ENCODE measurements around the gene FGF12. TPM values are rescaled to one million over a fixed set of nuclear protein-coding genes. Genes with fewer than 3 reads are reported as not detected.

Gene FGF12
- polyA plus RNA-seq, 2 of the 4 experiments (the other 2 are of a cell fraction): 0.63 to 1.1 TPM

DNA sequence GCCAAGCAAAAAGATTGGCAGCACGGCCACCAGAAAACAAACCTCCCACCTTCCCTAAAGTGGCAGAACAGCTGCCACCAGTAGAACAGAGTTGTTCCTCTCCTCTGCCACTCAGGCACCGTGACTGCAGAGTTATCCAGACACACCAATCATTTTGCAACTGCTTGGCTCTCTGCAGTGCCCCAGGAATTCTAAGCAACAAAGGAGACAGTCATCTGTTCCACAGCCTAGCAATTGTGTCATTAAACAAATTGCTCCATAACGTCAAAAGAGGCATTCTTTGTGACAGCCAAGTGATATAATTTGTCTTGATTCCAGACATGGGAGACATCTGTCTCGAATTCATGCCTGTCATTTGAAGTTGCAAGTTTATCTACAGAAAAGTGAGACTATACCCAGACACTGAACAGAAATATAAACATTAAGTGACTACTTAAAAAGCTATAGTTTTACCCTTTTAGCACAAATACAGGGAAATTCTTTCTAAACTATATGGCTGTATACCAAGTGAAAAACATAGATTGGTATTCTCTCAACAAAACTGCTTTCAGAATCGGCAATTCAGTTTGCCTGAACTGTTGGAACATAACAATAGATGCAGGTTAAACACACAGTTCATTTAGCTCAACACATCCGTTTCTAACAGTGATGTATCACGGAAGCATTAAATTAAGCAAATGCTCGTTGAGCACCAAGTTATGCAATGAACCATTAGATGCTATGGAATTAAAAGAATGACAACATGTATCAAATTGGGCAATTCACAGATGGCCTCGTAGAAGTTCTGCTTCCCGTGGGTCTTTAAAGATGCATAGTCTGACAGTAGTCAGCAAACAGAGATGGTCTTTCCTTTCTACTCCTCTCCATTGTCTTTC is 281.3 kb downstream of the FGF12 start:
- Histone ChIP-seq H3K4me3 (no peak overlapping the region), H3K4me1 (no peaks in the 10 kb centered on the region), H3K4me2 (no peak overlapping the region), H3K9me3 (no peaks in the 10 kb centered on the region), H3K27ac (no peak overlapping the region)
- POLR2A ChIA-PET: no interaction called here
- 11% methylated on average over 10 of the region's 10 CpGs for WGBS (ENCODE audit: missing lambda C conversion rate)
- DNase-seq (ENCODE audit: low read depth in 1 of 2, low spot score in 1 of 2): no peak
- CTCF ChIA-PET: interaction anchor here (1.2 to 3.4 kb wide), 3 partner anchors 11 to 315 kb away, joined by 3 to 25 read pairs (median 21); no protein-coding TSS in a partner anchor
- no peak for TF ChIP-seq CBX8 (IDR thresholded peaks at IDR 0.05)
- no peak for TF ChIP-seq NFE2L2 (conservative IDR thresholded peaks at IDR 0.05; ENCODE audit: low read length)
- no peak for TF ChIP-seq NR3C1 (IDR thresholded peaks at IDR 0.05)
- TF ChIP-seq CHD4 (IDR thresholded peaks at IDR 0.05; ENCODE audit: borderline replicate concordance): no peak
- no peak for TF ChIP-seq SREBF2 (IDR thresholded peaks at IDR 0.05)
- TF ChIP-seq MYC (IDR thresholded peaks at IDR 0.05; ENCODE audit: borderline replicate concordance, low read length): no peak
- no peak for TF ChIP-seq HOXB5 (CRISPR knock-in tag; IDR thresholded peaks at IDR 0.05)
- TF ChIP-seq, protein P1, sequence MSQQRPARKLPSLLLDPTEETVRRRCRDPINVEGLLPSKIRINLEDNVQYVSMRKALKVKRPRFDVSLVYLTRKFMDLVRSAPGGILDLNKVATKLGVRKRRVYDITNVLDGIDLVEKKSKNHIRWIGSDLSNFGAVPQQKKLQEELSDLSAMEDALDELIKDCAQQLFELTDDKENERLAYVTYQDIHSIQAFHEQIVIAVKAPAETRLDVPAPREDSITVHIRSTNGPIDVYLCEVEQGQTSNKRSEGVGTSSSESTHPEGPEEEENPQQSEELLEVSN (IDR thresholded peaks at IDR 0.05; ENCODE audit: borderline replicate concordance, low read depth): no peak
- no peak for TF ChIP-seq KDM5A (IDR thresholded peaks at IDR 0.05)
- no peak for TF ChIP-seq RARB (CRISPR knock-in tag; IDR thresholded peaks at IDR 0.05)
- TF ChIP-seq, protein P2, sequence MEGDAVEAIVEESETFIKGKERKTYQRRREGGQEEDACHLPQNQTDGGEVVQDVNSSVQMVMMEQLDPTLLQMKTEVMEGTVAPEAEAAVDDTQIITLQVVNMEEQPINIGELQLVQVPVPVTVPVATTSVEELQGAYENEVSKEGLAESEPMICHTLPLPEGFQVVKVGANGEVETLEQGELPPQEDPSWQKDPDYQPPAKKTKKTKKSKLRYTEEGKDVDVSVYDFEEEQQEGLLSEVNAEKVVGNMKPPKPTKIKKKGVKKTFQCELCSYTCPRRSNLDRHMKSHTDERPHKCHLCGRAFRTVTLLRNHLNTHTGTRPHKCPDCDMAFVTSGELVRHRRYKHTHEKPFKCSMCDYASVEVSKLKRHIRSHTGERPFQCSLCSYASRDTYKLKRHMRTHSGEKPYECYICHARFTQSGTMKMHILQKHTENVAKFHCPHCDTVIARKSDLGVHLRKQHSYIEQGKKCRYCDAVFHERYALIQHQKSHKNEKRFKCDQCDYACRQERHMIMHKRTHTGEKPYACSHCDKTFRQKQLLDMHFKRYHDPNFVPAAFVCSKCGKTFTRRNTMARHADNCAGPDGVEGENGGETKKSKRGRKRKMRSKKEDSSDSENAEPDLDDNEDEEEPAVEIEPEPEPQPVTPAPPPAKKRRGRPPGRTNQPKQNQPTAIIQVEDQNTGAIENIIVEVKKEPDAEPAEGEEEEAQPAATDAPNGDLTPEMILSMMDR (IDR thresholded peaks at IDR 0.05): no peak
- TF ChIP-seq CBX2 (IDR thresholded peaks at IDR 0.05; ENCODE audit: borderline replicate concordance, low read depth): no peak
- TF ChIP-seq, protein P3, sequence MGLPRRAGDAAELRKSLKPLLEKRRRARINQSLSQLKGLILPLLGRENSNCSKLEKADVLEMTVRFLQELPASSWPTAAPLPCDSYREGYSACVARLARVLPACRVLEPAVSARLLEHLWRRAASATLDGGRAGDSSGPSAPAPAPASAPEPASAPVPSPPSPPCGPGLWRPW (IDR thresholded peaks at IDR 0.05): no peak
- TF ChIP-seq, protein P4, sequence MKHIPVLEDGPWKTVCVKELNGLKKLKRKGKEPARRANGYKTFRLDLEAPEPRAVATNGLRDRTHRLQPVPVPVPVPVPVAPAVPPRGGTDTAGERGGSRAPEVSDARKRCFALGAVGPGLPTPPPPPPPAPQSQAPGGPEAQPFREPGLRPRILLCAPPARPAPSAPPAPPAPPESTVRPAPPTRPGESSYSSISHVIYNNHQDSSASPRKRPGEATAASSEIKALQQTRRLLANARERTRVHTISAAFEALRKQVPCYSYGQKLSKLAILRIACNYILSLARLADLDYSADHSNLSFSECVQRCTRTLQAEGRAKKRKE (CRISPR knock-in tag; IDR thresholded peaks at IDR 0.05; ENCODE audit: low read depth): no peak
- no peak for TF ChIP-seq ZFP36 (IDR thresholded peaks at IDR 0.05; ENCODE audit: borderline replicate concordance, partially characterized antibody)
- TF ChIP-seq TFCP2L1 (CRISPR knock-in tag; IDR thresholded peaks at IDR 0.05): no peak
- no peak for TF ChIP-seq MAFK (IDR thresholded peaks at IDR 0.05; ENCODE audit: partially characterized antibody)
- ATAC-seq: no peak
- FAIRE-seq: no peak

DNA sequence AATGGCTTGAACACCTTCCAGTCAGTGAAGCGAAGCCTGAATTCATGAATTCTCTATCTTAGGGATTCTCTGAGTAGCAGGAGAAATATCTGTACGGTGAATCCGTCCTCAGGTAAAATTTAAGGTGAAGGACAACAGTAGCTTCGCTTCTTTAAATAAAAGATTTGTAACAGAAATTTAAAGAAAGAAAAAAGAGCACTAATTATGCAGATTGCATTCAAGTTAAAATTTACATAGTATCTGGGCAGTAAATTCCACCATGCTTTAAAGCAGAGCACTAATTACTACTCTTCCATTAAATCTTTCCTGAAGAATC is 282.6 kb downstream of the FGF12 start:
- no peak overlapping the region for H3K4me2 ChIP-seq
- no peak for DNase-seq (ENCODE audit: low read depth in 1 of 2, low spot score in 1 of 2)
- no peak for ATAC-seq
- 24% methylated on average over 4 of the region's 4 CpGs for WGBS (ENCODE audit: missing lambda C conversion rate)
- H3K4me3 ChIP-seq: no peak overlapping the region
- CTCF ChIA-PET: interaction anchor here (0.6 to 3.4 kb wide), 32 partner anchors 8 to 1563 kb away, joined by 3 to 25 read pairs (median 4); no protein-coding TSS in a partner anchor
- H3K27ac ChIP-seq: no peak overlapping the region
- no peak for FAIRE-seq
- no peak for TF ChIP-seq HOXB13 (CRISPR knock-in tag; IDR thresholded peaks at IDR 0.05; ENCODE audit: low read depth)
- no peak for TF ChIP-seq BHLHE40 (IDR thresholded peaks at IDR 0.05; ENCODE audit: low read depth, low read length)
- TF ChIP-seq, protein P5, sequence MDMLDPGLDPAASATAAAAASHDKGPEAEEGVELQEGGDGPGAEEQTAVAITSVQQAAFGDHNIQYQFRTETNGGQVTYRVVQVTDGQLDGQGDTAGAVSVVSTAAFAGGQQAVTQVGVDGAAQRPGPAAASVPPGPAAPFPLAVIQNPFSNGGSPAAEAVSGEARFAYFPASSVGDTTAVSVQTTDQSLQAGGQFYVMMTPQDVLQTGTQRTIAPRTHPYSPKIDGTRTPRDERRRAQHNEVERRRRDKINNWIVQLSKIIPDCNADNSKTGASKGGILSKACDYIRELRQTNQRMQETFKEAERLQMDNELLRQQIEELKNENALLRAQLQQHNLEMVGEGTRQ (IDR thresholded peaks at IDR 0.05): no peak
- no peak for TF ChIP-seq PHF8 (IDR thresholded peaks at IDR 0.05; ENCODE audit: borderline replicate concordance, low read depth)
- TF ChIP-seq RFX5 (IDR thresholded peaks at IDR 0.05): no peak
- no peak for TF ChIP-seq EHF (CRISPR knock-in tag; IDR thresholded peaks at IDR 0.05)
- no peak for TF ChIP-seq EHMT2 (IDR thresholded peaks at IDR 0.05; ENCODE audit: low read depth)
- TF ChIP-seq KDM5A (IDR thresholded peaks at IDR 0.05): no peak
- no peak for TF ChIP-seq FOSL2 (IDR thresholded peaks at IDR 0.05)
- TF ChIP-seq FOSL2 (CRISPR knock-in tag; IDR thresholded peaks at IDR 0.05): no peak
- TF ChIP-seq, protein P6, sequence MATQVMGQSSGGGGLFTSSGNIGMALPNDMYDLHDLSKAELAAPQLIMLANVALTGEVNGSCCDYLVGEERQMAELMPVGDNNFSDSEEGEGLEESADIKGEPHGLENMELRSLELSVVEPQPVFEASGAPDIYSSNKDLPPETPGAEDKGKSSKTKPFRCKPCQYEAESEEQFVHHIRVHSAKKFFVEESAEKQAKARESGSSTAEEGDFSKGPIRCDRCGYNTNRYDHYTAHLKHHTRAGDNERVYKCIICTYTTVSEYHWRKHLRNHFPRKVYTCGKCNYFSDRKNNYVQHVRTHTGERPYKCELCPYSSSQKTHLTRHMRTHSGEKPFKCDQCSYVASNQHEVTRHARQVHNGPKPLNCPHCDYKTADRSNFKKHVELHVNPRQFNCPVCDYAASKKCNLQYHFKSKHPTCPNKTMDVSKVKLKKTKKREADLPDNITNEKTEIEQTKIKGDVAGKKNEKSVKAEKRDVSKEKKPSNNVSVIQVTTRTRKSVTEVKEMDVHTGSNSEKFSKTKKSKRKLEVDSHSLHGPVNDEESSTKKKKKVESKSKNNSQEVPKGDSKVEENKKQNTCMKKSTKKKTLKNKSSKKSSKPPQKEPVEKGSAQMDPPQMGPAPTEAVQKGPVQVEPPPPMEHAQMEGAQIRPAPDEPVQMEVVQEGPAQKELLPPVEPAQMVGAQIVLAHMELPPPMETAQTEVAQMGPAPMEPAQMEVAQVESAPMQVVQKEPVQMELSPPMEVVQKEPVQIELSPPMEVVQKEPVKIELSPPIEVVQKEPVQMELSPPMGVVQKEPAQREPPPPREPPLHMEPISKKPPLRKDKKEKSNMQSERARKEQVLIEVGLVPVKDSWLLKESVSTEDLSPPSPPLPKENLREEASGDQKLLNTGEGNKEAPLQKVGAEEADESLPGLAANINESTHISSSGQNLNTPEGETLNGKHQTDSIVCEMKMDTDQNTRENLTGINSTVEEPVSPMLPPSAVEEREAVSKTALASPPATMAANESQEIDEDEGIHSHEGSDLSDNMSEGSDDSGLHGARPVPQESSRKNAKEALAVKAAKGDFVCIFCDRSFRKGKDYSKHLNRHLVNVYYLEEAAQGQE (IDR thresholded peaks at IDR 0.05): no peak
- no peak for TF ChIP-seq MAZ (IDR thresholded peaks at IDR 0.05; ENCODE audit: borderline replicate concordance, low read depth, low read length)
- H3K9me3 ChIP-seq: no peaks in the 10 kb centered on the region
- POLR2A ChIA-PET: no interaction called here
- H3K4me1 ChIP-seq: no peaks in the 10 kb centered on the region

Measured in A549 (cell line).